ENCODE data around the gene SLC51A. TPM values are rescaled to one million over a fixed set of nuclear protein-coding genes. Genes with fewer than 3 reads are reported as not detected.

Gene SLC51A
- total RNA-seq, 1 experiment from 2014 or later, result not detected

GRCh38 chr3:196198081-196198675, 18.2 kb upstream of the SLC51A start:
- BruUV-seq (replicated peaks), result no TSS peak
- Histone ChIP-seq H3K27me3 (replicated peaks; ENCODE audit: control insufficient read depth, insufficient read depth, low read length) (no peaks in the 10 kb centered on the region), H3K4me1 (no peaks in the 10 kb centered on the region), H3K4me3 (ENCODE audit: low read depth, low read length) (no peak overlapping the region), H3K36me3 (ENCODE audit: control insufficient read depth, insufficient read depth, low read length) (no peaks in the 10 kb centered on the region), H3K9me3 (no peaks in the 10 kb centered on the region)
- TF ChIP-seq, protein P1, sequence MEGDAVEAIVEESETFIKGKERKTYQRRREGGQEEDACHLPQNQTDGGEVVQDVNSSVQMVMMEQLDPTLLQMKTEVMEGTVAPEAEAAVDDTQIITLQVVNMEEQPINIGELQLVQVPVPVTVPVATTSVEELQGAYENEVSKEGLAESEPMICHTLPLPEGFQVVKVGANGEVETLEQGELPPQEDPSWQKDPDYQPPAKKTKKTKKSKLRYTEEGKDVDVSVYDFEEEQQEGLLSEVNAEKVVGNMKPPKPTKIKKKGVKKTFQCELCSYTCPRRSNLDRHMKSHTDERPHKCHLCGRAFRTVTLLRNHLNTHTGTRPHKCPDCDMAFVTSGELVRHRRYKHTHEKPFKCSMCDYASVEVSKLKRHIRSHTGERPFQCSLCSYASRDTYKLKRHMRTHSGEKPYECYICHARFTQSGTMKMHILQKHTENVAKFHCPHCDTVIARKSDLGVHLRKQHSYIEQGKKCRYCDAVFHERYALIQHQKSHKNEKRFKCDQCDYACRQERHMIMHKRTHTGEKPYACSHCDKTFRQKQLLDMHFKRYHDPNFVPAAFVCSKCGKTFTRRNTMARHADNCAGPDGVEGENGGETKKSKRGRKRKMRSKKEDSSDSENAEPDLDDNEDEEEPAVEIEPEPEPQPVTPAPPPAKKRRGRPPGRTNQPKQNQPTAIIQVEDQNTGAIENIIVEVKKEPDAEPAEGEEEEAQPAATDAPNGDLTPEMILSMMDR (IDR thresholded peaks at IDR 0.05; ENCODE audit: insufficient read depth in 1 of 2, low read depth in 1 of 2, low read length in 1 of 2, severe bottlenecking in 1 of 2, unreplicated experiment in 1 of 2), result no peak
- CTCF ChIA-PET, result no interaction called here
- intact Hi-C loops (cut with micrococcal nuclease; ENCODE audit: unreplicated experiment), result no loop called here
- Mint-ChIP-seq H3K27ac (ENCODE audit: unreplicated experiment) (no peak overlapping the region), H3K4me1 (ENCODE audit: low read depth, unreplicated experiment) (no peaks in the 10 kb centered on the region), H3K27me3 (ENCODE audit: insufficient read depth, unreplicated experiment) (no peaks in the 10 kb centered on the region), H3K4me3 (ENCODE audit: unreplicated experiment) (no peak overlapping the region), H3K9me3 (ENCODE audit: unreplicated experiment) (no peaks in the 10 kb centered on the region), H3K36me3 (ENCODE audit: insufficient read depth, unreplicated experiment) (no peaks in the 10 kb centered on the region)
- POLR2A ChIA-PET, result no interaction called here
- no peak for DNase-seq

GRCh38 chr3:196198771-196199753, 17.3 kb upstream of the SLC51A start:
- CTCF ChIA-PET, result interaction anchor here (0.5 to 0.9 kb wide), 3 partner anchors 42 to 173 kb away, joined by 4 to 8 read pairs (median 5); no protein-coding TSS in a partner anchor
- no peak for DNase-seq
- H3K4me1 Mint-ChIP-seq (ENCODE audit: low read depth, unreplicated experiment), result no peaks in the 10 kb centered on the region
- POLR2A ChIA-PET, result no interaction called here
- Histone ChIP-seq H3K9me3 (no peaks in the 10 kb centered on the region), H3K36me3 (ENCODE audit: control insufficient read depth, insufficient read depth, low read length) (no peaks in the 10 kb centered on the region), H3K4me1 (no peaks in the 10 kb centered on the region), H3K27me3 (replicated peaks; ENCODE audit: control insufficient read depth, insufficient read depth, low read length) (no peaks in the 10 kb centered on the region), H3K4me3 (ENCODE audit: low read depth, low read length) (no peak overlapping the region)
- H3K27me3 Mint-ChIP-seq (ENCODE audit: insufficient read depth, unreplicated experiment), result no peaks in the 10 kb centered on the region
- H3K9me3 Mint-ChIP-seq (ENCODE audit: unreplicated experiment), result no peaks in the 10 kb centered on the region
- H3K27ac Mint-ChIP-seq (ENCODE audit: unreplicated experiment), result no peak overlapping the region
- intact Hi-C loops (cut with micrococcal nuclease; ENCODE audit: unreplicated experiment), result no loop called here
- no peak overlapping the region for H3K4me3 Mint-ChIP-seq (ENCODE audit: unreplicated experiment)
- TF ChIP-seq, protein P1 (IDR thresholded peaks at IDR 0.05; ENCODE audit: insufficient read depth in 1 of 2, low read depth in 1 of 2, low read length in 1 of 2, severe bottlenecking in 1 of 2, unreplicated experiment in 1 of 2), result peak in 1 of 2 experiments; percentile 10
- no peaks in the 10 kb centered on the region for H3K36me3 Mint-ChIP-seq (ENCODE audit: insufficient read depth, unreplicated experiment)
- no TSS peak for BruUV-seq (replicated peaks)

- Histone ChIP-seq H3K27me3 (replicated peaks; ENCODE audit: control insufficient read depth, insufficient read depth, low read length) (no peaks in the 10 kb centered on the region), H3K36me3 (ENCODE audit: control insufficient read depth, insufficient read depth, low read length) (no peaks in the 10 kb centered on the region), H3K4me3 (ENCODE audit: low read depth, low read length) (no peak overlapping the region), H3K9me3 (no peaks in the 10 kb centered on the region; the same call in 1 of the 2 replicates), H3K4me1 (no peaks in the 10 kb centered on the region)
- H3K4me3 Mint-ChIP-seq (ENCODE audit: unreplicated experiment), result no peak overlapping the region
- CTCF ChIA-PET, result no interaction called here
- no peak overlapping the region for H3K27ac Mint-ChIP-seq (ENCODE audit: unreplicated experiment)
- DNase-seq, result no peak
- TF ChIP-seq, protein P1 (IDR thresholded peaks at IDR 0.05; ENCODE audit: insufficient read depth in 1 of 2, low read depth in 1 of 2, low read length in 1 of 2, severe bottlenecking in 1 of 2, unreplicated experiment in 1 of 2), result no peak
- no peaks in the 10 kb centered on the region for H3K27me3 Mint-ChIP-seq (ENCODE audit: insufficient read depth, unreplicated experiment)
- intact Hi-C loops (cut with micrococcal nuclease; ENCODE audit: unreplicated experiment), result no loop called here
- peaks cover 5% of the 10 kb centered on the region for H3K36me3 Mint-ChIP-seq (ENCODE audit: insufficient read depth, unreplicated experiment)
- H3K9me3 Mint-ChIP-seq (ENCODE audit: unreplicated experiment), result no peaks in the 10 kb centered on the region
- BruUV-seq (replicated peaks), result no TSS peak
- no peaks in the 10 kb centered on the region for H3K4me1 Mint-ChIP-seq (ENCODE audit: low read depth, unreplicated experiment)
- POLR2A ChIA-PET, result no interaction called here
Measured at GRCh38 chr3:196202516-196202970, 13.8 kb upstream of the SLC51A start.
